ENCODE data around the gene FAU. TPM values are rescaled to one million over a fixed set of nuclear protein-coding genes. Genes with fewer than 3 reads are reported as not detected.

Gene FAU
- total and polyA plus RNA-seq, 2 of the 13 experiments (the other 11 are each of a cell fraction or from before 2014, with no cell fraction given) = 374 to 869 TPM

DNA sequence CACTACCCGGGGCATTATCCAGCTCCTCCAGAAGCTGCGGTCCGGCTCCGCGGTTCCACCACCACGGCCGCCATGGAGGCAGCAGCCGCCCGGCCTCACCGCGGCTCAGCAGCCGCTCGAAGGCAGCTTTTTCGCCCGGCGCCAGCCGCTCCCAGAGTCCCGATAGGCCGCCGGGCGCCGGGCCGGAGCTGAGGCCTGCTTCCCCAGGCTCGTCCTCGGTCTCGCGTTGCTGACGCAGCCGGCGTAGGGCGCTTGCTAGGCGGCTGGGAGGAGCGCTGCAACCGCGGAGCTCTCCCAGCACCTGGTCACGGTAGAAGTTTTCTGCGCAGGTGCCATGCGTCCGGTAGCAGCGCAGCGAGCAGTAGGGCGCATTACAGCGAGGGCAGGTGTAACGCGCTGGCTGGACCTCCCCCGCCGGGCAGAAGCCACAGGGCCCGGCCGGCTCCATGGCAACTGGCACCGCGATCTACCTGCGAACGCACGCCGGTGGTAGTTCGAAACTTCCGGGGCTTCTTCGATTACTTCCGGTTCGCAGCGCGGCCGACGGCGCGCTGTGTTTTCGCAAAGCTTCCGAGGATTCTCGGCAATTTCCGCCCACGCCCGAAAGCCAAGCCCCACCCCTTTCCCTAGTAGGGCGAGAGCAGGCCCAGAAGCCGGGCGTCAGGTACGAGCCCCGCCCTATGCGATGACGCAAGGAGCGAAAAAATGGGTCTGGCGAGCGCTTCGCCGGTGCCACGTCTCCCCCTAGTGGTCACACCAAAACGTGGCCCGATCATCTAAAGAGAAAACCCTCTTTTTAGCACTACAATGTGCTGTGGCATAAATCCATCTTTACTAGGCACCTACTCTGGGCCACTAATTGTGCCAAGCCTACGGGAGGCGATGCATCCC, 4.5 kb downstream of the FAU start, which contains the start of gene ZNHIT2 (continued):
- no peak for TF ChIP-seq SNAPC4 (CRISPR knock-in tag; IDR thresholded peaks at IDR 0.05)
- TF ChIP-seq ZNF747 (CRISPR knock-in tag; IDR thresholded peaks at IDR 0.05; ENCODE audit: borderline replicate concordance) = peak; percentile 92
- TF ChIP-seq ZNF333 (CRISPR knock-in tag; IDR thresholded peaks at IDR 0.05; ENCODE audit: borderline replicate concordance) = no peak
- no peak for TF ChIP-seq ZBTB39 (CRISPR knock-in tag; IDR thresholded peaks at IDR 0.05)
- TF ChIP-seq ZNF142 (CRISPR knock-in tag; IDR thresholded peaks at IDR 0.05) = 0 out of 2 replicates have a peak, but pooled peaks have one; percentile 18
- no peak for TF ChIP-seq ZNF329 (CRISPR knock-in tag; IDR thresholded peaks at IDR 0.05; ENCODE audit: low read depth)
- no peak for TF ChIP-seq TOE1 (CRISPR knock-in tag; IDR thresholded peaks at IDR 0.05)
- TF ChIP-seq ZNF30 (CRISPR knock-in tag; IDR thresholded peaks at IDR 0.05) = no peak
- TF ChIP-seq, protein P1, sequence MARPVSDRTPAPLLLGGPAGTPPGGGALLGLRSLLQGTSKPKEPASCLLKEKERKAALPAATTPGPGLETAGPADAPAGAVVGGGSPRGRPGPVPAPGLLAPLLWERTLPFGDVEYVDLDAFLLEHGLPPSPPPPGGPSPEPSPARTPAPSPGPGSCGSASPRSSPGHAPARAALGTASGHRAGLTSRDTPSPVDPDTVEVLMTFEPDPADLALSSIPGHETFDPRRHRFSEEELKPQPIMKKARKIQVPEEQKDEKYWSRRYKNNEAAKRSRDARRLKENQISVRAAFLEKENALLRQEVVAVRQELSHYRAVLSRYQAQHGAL (CRISPR knock-in tag; IDR thresholded peaks at IDR 0.05; ENCODE audit: not compliant biosample characterization) = no peak
- peak; percentile 62; the same call in 1 of the 2 replicates for TF ChIP-seq CHD2 (IDR thresholded peaks at IDR 0.05; ENCODE audit: low read depth, low read length)
- TF ChIP-seq MIER3 (CRISPR knock-in tag; IDR thresholded peaks at IDR 0.05; ENCODE audit: borderline replicate concordance) = peak; percentile 78; the same call in 1 of the 2 replicates
- TF ChIP-seq ETV6 (CRISPR knock-in tag; conservative IDR thresholded peaks at IDR 0.05) = no peak
- TF ChIP-seq NRL (CRISPR knock-in tag; IDR thresholded peaks at IDR 0.05; ENCODE audit: borderline replicate concordance) = peak; percentile 26; the same call in 1 of the 2 replicates
- peak; percentile 88 for TF ChIP-seq PHF20 (CRISPR knock-in tag; IDR thresholded peaks at IDR 0.05)

Measured in HepG2 (cell line).